ENCODE results near the gene PTPRM. TPM values are rescaled to one million over a fixed set of nuclear protein-coding genes. Genes with fewer than 3 reads are reported as not detected.
A peak's percentile ranks its signal among the peaks of the same experiment; 100 is the strongest.

PTPRM gene
- total and polyA plus RNA-seq, 2 experiments from 2014 or later, result 1.6 to 5.3 TPM

- no peak for TF ChIP-seq REST (IDR thresholded peaks at IDR 0.05; ENCODE audit: unreplicated experiment)
- TF ChIP-seq ZNF331 (CRISPR knock-in tag; IDR thresholded peaks at IDR 0.05; ENCODE audit: low read depth), result no peak
- no peak for TF ChIP-seq JUNB (IDR thresholded peaks at IDR 0.05; ENCODE audit: unreplicated experiment)
- no peak for TF ChIP-seq CTCF (conservative IDR thresholded peaks at IDR 0.05; ENCODE audit: low read depth in 2 of 2)
These were observed 290.4 kb downstream of the PTPRM start (continued) for GRCh38 chr18:7857562-7857961.

- Histone ChIP-seq H3K27ac (ENCODE audit: low read depth) (no peak overlapping the region), H2AFZ (no peak overlapping the region), H4K20me1 (replicated peaks; ENCODE audit: insufficient read depth) (no peaks in the 10 kb centered on the region), H3F3A (replicated peaks; ENCODE audit: low read depth) (no peaks in the 10 kb centered on the region), H3K79me2 (replicated peaks; ENCODE audit: insufficient read depth) (no peaks in the 10 kb centered on the region), H3K27me3 (ENCODE audit: insufficient read depth) (no peaks in the 10 kb centered on the region), H3K36me3 (ENCODE audit: insufficient read depth) (no peaks in the 10 kb centered on the region), H3K4me2 (no peak overlapping the region), H3K4me1 (ENCODE audit: insufficient read depth) (no peaks in the 10 kb centered on the region), H3K4me3 (no peak overlapping the region), H3K9me2 (ENCODE audit: insufficient read depth) (no peaks in the 10 kb centered on the region)
- ATAC-seq (peak; percentile 39; the same call in 2 of the 3 replicates), DNase-seq (ENCODE audit: low spot score) (peak; percentile 21)
- Mint-ChIP-seq H3K9me3 (0 out of 3 replicates have a peak, but pooled peaks cover 3% of the 10 kb centered on the region), H3K27ac (no peak overlapping the region), H3K4me3 (no peak overlapping the region), H3K27me3 (ENCODE audit: insufficient read depth, low read depth, poor library complexity) (no peaks in the 10 kb centered on the region), H3K36me3 (ENCODE audit: low read depth) (no peaks in the 10 kb centered on the region), H3K4me1 (no peaks in the 10 kb centered on the region)
- no peak; a peak in 1 of 4 replicates for TF ChIP-seq CTCF (conservative IDR thresholded peaks at IDR 0.05; ENCODE audit: low read depth in 2 of 2)
- no peak for TF ChIP-seq EZH2phosphoT487 (IDR thresholded peaks at IDR 0.05; ENCODE audit: unreplicated experiment)
- TF ChIP-seq ZNF462 (CRISPR knock-in tag; IDR thresholded peaks at IDR 0.05), result no peak
- no peak for TF ChIP-seq JUNB (IDR thresholded peaks at IDR 0.05; ENCODE audit: unreplicated experiment)
- TF ChIP-seq REST (IDR thresholded peaks at IDR 0.05; ENCODE audit: unreplicated experiment), result no peak
These were observed 292.0 kb downstream of the PTPRM start for GRCh38 chr18:7859122-7859521.
